EL (cell line): ENCODE measurements around the gene MDN1.

Experiments used
- DNase-seq: peaks from one replicate; pipeline ENCODE4 v3.0.0-alpha.2; 2016

MDN1 gene

DNA sequence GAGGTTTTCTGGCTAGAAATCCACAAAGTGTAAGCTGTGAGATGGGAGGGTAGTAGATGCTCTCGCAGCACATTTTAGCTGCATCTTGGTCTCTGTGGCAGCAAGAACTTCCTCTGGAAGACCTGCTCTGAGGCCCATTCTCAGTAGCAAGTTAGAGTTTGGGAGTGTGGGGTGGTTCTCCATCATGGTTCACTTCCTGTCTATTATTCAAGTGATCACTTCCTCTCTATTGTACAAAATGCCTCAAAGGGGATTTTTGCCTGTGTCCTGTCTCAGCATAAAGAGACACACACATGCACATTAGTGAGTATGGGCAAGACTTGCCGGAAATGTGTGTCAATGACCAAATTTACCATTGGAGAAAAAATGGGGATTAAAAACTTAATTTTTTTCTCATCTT, 223.5 kb downstream of the MDN1 start:
- no peak for DNase-seq
